Keratinocyte (primary cell): ENCODE measurements around the gene DYNC1I2.

ENCODE experiments used
- EZH2 ChIP-seq: IDR thresholded peaks from one replicate; pipeline ENCODE4 v1.6.1; 2012; ENCODE audit warnings: inconsistent platforms, mild to moderate bottlenecking, low read length, moderate library complexity
- TF ChIP-seq, protein P1 (sequence below), 3 experiments: IDR thresholded peaks in 1 of 3; conservative IDR thresholded peaks in 1 of 3; optimal IDR thresholded peaks in 1 of 3; 2 replicates in 2 of 3; 3 replicates in 1 of 3; pipeline versions ENCODE3 to v1.5.1; 2011; ENCODE audit warnings: low read length in 3 of 3, mild to moderate bottlenecking in 3 of 3, moderate library complexity in 2 of 3, control low read depth in 1 of 3, inconsistent platforms in 1 of 3; ENCODE audit not compliant: insufficient read depth in 2 of 3; ENCODE audit errors: extremely low read depth in 1 of 3

GRCh38 chr2:171718720-171719119 lies 31.5 kb downstream of the DYNC1I2 start:
- TF ChIP-seq, protein P1, sequence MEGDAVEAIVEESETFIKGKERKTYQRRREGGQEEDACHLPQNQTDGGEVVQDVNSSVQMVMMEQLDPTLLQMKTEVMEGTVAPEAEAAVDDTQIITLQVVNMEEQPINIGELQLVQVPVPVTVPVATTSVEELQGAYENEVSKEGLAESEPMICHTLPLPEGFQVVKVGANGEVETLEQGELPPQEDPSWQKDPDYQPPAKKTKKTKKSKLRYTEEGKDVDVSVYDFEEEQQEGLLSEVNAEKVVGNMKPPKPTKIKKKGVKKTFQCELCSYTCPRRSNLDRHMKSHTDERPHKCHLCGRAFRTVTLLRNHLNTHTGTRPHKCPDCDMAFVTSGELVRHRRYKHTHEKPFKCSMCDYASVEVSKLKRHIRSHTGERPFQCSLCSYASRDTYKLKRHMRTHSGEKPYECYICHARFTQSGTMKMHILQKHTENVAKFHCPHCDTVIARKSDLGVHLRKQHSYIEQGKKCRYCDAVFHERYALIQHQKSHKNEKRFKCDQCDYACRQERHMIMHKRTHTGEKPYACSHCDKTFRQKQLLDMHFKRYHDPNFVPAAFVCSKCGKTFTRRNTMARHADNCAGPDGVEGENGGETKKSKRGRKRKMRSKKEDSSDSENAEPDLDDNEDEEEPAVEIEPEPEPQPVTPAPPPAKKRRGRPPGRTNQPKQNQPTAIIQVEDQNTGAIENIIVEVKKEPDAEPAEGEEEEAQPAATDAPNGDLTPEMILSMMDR (optimal IDR thresholded peaks at IDR 0.05 in 1 of 3, IDR thresholded peaks at IDR 0.05 in 1 of 3, conservative IDR thresholded peaks at IDR 0.05 in 1 of 3; ENCODE audit: extremely low read depth in 1 of 3, insufficient read depth in 2 of 3, low read length in 3 of 3): no peak
- no peak for TF ChIP-seq EZH2
